NT2/D1 (cell line): Measurements from ENCODE around the gene NEU2.

Source experiments
- SUZ12 ChIP-seq: IDR thresholded peaks from 2 replicates; pipeline ENCODE4 v1.6.1; 2011; ENCODE audit not compliant: insufficient read length, insufficient read depth; ENCODE audit errors: extremely low read depth
- ZNF274 ChIP-seq: IDR thresholded peaks from 2 replicates; pipeline ENCODE4 v1.6.1; 2011; ENCODE audit warnings: mild to moderate bottlenecking, low read depth, low read length

GRCh38 chr2:233053928-233054784, 21.7 kb downstream of the NEU2 start:
- TF ChIP-seq ZNF274: no peak
- TF ChIP-seq SUZ12: no peak
